HEK293 (cell line): Measurements from ENCODE around the gene FNDC3A.

ENCODE experiments used
- CTCF ChIP-seq: fragments of 450-650 bp; formaldehyde crosslinking; IDR thresholded peaks from 2 replicates; pipeline ENCODE4 v1.5.1; 2016; ENCODE audit warnings: missing biosample characterization, missing genetic modification characterization
- ZFP3 ChIP-seq: fragments of 450-650 bp; formaldehyde crosslinking; IDR thresholded peaks from 2 replicates; pipeline ENCODE4 v1.5.1; 2016; ENCODE audit warnings: low read depth, missing biosample characterization, missing genetic modification characterization
- ZNF266 ChIP-seq: fragments of 450-650 bp; formaldehyde crosslinking; IDR thresholded peaks from 2 replicates; pipeline ENCODE4 v1.5.1; 2016; ENCODE audit warnings: missing biosample characterization, missing genetic modification characterization, low read depth
- ZNF561 ChIP-seq: fragments of 450-650 bp; IDR thresholded peaks from 2 replicates; pipeline ENCODE4 v1.5.1; 2018; ENCODE audit warnings: missing biosample characterization, missing genetic modification characterization, borderline replicate concordance
- ZSCAN30 ChIP-seq: fragments of 450-650 bp; IDR thresholded peaks from 2 replicates; pipeline ENCODE4 v1.5.1; 2018; ENCODE audit warnings: missing biosample characterization, mild to moderate bottlenecking, missing genetic modification characterization, moderate library complexity

GRCh38 chr13:49185264-49185663 lies 209.6 kb downstream of the FNDC3A start:
- no peak for TF ChIP-seq ZNF561 (tag by site-specific recombination)
- no peak for TF ChIP-seq CTCF (tag by site-specific recombination)
- TF ChIP-seq ZFP3 (tag by site-specific recombination) = no peak
- TF ChIP-seq ZSCAN30 (tag by site-specific recombination) = no peak
- no peak for TF ChIP-seq ZNF266 (tag by site-specific recombination)
